HL-60/S4 treated with retinoic acid at 250 ng/mL for 4 days and 3 days (cell line): Measurements from ENCODE around the gene CRYZL1.

Experiments
- in situ Hi-C: fragments of 300-500 bp; cut with MboI; formaldehyde crosslinking; loops from 2 replicates; pipeline ENCODE4 v1.7.0; 2022; ENCODE audit warnings: low sequenced_read_pairs

The CRYZL1 gene

GRCh38 chr21:33662046-33662445 lies 20.5 kb upstream of the CRYZL1 start:
- in situ Hi-C loops: no loop called here

DNA sequence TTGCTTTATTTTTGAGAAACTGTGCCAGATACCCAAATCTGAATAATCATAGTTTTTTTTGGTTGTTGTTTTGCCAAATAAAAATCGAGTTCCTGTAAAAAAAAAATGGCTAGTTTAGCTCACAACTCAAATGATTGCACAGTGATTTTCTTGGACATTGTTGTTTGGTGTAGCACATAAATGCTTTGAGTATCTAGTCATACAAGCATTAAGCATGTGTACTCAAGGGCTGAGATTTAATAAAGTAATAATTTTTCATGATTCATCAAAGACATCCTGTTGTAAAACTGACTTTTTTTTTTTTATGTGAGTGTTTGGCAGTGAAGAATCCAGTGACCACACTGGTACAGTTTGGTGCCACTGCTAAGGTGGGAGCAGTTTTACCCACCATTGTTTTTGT lies 19.6 kb upstream of the CRYZL1 start:
- in situ Hi-C loops: no loop called here

DNA sequence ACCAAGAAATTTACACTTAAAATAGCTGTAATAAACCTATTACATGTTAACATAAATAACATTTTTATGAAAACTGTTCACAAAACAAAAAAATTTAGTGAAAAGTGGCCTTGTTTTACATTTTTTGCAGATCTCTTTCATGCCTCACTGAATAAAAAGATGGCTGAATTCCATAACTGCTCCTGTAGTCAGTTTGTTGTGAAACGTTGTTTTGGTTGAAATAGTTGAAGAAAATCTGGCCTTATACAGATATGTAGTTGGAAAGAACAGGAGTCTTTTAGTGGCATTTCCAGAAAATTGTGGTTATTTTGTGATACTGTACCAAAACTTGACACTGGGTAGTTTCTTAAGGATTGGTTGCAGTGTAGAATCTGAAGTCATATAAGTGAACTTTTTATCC lies 18.9 kb upstream of the CRYZL1 start:
- in situ Hi-C loops: no loop called here

DNA sequence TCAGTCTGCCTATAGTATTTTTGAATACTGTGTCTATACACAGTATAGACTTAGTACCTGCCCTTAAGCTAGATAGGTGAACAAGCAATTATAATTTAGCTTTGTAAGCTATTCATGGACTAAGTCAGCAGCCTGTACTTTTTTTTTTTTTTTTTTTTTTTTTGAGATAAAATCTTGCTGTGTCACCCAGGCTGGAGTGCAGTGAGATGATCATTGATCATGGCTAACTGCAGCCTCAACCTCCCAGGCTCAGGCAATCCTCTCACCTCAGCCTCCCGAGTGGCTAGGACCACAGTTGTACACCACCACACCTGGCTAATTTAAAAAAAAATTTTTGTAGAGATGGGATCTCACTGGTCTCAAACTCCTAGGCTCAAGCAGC lies 18.0 kb upstream of the CRYZL1 start:
- in situ Hi-C loops: no loop called here

DNA sequence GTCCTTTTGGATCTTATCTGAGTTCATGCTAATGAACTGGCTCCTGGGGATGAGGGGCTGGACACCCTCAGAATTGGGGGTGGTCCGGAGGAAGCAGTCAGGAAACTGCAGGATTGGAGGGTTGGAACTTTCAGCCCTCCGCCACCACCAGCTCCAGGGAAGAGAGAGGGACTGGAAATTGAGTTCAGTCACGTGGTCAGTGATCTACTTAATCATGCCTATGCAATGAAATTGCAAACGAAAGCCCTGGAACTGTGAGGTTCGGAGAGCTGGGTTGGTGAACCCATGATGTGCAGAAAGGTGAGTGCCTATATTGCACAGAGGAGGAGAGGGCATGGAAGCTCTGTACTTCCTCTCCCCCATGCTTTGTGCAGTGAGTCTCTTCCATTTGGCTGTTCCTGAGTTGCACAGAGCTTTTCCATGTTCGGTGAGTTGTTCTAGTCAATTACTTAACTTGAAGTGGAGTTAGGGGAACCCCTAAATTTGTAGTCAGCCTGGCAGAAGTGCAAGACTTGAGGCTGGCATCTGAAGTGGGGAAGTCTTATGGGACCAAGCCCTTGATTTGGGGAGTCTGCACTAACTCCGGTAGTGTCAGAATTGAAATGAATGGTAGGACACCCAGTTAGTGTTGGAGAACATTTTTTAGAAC lies 17.5 kb upstream of the CRYZL1 start:
- in situ Hi-C loops: no loop called here

GRCh38 chr21:33657124-33657820 lies 15.7 kb upstream of the CRYZL1 start:
- in situ Hi-C loops: no loop called here

DNA sequence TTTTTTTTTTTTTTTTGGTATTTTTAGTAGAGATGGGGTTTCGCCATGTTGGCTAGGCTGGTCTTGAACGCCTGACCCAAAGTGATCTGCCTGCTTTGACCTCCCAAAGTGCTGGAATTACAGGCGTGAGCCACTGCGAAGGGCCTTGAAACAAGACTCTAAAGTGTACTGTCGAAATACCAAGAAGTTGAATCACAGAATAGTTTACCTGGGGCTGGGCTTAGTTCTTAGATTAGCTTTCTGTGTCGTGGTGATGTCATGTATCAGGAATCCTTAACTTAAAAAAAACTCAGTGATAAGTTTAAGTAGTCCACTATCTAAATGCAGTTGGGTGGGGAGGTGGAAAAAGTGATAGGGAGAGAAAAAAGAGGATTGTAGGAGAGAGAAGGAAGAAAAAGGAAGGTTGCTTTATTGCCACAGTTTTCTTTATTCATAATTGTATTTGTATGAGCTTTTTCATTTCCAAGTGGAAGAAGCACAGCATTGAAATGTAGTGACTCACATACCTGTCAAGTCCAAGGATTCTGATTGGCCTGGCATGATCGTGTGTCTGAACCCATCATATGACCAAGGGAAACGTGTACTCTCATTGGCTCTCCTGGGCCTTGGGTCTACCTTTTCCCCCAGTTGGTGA lies 14.2 kb upstream of the CRYZL1 start:
- in situ Hi-C loops: no loop called here

DNA sequence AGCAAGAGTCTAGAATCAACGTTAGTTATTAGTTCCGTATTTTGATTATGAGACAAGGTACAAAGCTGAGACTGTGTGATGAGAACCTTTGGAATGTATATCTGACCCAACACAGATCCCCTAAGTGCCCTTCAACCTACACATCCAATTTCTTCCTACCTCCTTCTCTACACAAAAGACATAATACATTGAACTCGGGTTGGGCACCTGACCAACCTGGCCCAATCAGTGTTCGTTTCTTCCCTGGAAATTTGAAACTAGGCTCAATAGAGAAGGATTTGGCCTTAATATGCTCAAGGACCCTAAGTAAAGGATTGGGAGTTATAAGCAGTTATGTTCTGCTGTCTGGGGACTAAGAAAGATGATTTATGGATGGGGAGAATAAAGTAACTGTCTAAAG lies 12.9 kb upstream of the CRYZL1 start:
- in situ Hi-C loops: no loop called here

GRCh38 chr21:33651965-33652680 lies 10.6 kb upstream of the CRYZL1 start:
- in situ Hi-C loops: no loop called here

DNA sequence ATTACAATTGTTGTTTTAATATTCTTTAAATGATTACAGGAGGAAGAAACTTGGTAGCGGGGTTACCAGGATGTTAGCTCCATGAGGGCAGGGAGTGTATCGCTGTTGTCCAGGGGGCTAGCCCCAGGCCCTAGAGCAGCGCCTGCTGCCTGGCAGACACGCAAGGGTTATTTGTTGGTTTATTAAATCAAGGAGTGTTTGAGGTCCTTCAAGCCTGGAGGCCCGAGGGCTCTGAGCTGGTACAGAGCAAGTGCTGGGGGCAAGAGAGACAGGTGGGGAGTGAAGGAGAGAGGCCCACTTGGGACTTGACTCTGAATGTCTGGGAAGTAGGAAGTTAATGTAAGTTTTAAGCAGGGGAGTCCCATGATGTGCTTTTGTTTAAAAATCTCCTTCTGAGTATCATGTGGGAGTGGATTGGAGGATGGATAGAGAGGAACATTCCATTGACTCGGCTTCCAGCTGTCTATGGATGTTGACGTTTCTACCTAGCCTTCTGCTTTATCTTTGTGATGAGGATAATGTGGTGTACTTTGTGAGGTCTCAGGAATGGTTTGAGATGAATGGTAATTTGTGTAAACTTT lies 9.5 kb upstream of the CRYZL1 start:
- in situ Hi-C loops: no loop called here

- in situ Hi-C loops: no loop called here
Measured at GRCh38 chr21:33650230-33650629, 8.7 kb upstream of the CRYZL1 start.

DNA sequence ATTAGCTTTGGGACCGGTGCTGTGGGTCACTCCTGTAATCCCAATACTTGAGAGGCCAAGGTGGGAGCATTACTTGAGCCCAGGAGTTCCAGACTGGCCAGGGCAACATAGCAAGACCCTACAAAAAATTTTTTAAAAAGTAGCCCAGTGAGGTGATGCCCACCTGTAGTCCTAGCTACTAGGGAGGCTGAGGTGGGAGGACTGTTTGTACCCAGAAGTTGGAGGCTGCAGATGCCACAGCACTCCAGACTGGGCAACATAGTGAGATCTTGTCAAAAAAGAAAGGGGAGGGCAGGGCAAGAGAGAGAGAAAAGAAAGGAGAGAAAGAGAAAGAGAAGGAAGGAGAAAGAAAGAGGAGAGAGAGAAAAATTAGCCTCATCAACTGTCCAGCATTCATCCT lies 7.0 kb upstream of the CRYZL1 start:
- in situ Hi-C loops: no loop called here

DNA sequence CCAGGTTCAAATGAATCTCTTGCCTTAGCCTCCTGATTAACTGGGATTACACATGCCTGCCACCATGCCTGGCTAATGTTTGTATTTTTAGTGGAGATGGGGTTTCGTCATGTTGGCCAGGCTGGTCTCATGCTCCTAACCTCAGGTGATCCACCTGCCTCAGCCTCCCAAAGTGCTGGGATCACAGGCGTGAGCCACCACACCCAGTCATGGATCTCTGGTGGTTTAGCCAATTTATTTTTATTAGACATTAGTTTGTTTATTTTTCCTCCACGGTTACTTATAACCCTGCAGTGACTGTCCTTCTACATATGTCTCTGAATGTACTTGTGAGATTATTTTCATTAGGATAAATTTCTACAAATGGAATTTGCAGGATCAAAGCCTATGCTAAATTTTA lies 6.0 kb upstream of the CRYZL1 start:
- in situ Hi-C loops: no loop called here

GRCh38 chr21:33645730-33646129 lies 4.2 kb upstream of the CRYZL1 start:
- in situ Hi-C loops: no loop called here

GRCh38 chr21:33644383-33645074 lies 3.0 kb upstream of the CRYZL1 start:
- in situ Hi-C loops: no loop called here

DNA sequence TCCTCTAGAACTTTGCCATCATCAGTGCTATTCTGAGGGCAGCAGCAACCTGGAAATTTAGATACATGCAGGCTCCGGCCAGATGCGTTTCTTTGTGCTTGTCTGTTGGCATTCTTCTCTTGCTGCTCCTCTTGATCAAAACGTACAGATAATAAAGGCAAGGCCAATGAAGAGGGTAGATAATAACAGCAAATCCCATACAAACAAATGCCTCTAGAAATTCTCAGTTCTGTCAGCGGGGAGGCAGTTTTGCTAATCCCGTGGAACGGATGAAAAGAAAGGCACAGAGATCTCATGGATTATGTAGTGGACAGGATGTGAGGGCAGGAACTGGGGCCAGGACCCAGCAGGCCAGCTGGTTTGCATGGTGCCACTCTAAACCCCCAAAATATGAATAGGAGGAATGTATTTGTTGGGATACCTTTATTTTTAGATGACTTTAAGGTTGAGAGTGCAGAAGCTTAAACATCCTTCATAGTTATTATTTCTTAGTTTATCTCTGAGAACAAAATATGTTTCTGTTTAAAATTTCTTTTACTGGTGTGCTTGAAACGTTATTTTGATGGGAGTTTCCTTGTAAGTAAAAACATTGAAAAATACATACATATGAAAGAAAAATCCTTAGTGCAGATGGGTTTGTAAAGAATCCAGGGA lies 2.2 kb upstream of the CRYZL1 start:
- in situ Hi-C loops: no loop called here

GRCh38 chr21:33642896-33643657 lies 1.5 kb upstream of the CRYZL1 start:
- in situ Hi-C loops: no loop called here

GRCh38 chr21:33642027-33642895 lies 720 bp upstream of the CRYZL1 start, which contains the start of gene ITSN1:
Gene ITSN1 (plus strand): TSS chr21:33642501. CDS start chr21:33718829, 76,328 bp downstream.
- in situ Hi-C loops: no loop called here
